ENCODE results near the gene CD99L2.

Gene CD99L2

GRCh38 chrX:150821971-150822370 is 76.5 kb downstream of the CD99L2 start:
- H3K4me1 ChIP-seq (ENCODE audit: control insufficient read depth in 2 of 2, insufficient read depth in 2 of 2, low read length in 2 of 2), result no peaks in the 10 kb centered on the region
- H3K9ac ChIP-seq (ENCODE audit: low read depth in 1 of 2, low read length in 2 of 2), result no peak overlapping the region
- no peaks in the 10 kb centered on the region for H3K9me3 ChIP-seq (ENCODE audit: control insufficient read depth in 2 of 2, low read length in 2 of 2)
- H3K36me3 ChIP-seq (ENCODE audit: control insufficient read depth in 2 of 2, insufficient read depth in 2 of 2, low read length in 2 of 2), result no peaks in the 10 kb centered on the region
- no peak overlapping the region for H3K4me3 ChIP-seq (ENCODE audit: low read length in 2 of 2)
- H3K27ac ChIP-seq (ENCODE audit: low read depth in 2 of 2, low read length in 2 of 2), result no peak overlapping the region
- H3K27me3 ChIP-seq (ENCODE audit: control insufficient read depth in 2 of 2, insufficient read depth in 2 of 2, low read length in 2 of 2), result no peaks in the 10 kb centered on the region

GRCh38 chrX:150813922-150814321 is 84.5 kb downstream of the CD99L2 start:
- Histone ChIP-seq H3K27ac (ENCODE audit: low read depth in 2 of 2, low read length in 2 of 2) (no peak overlapping the region), H3K4me3 (ENCODE audit: low read length in 2 of 2) (no peak overlapping the region), H3K4me1 (ENCODE audit: control insufficient read depth in 2 of 2, insufficient read depth in 2 of 2, low read length in 2 of 2) (no peaks in the 10 kb centered on the region), H3K36me3 (ENCODE audit: control insufficient read depth in 2 of 2, insufficient read depth in 2 of 2, low read length in 2 of 2) (no peaks in the 10 kb centered on the region), H3K9me3 (ENCODE audit: control insufficient read depth in 2 of 2, low read length in 2 of 2) (no peaks in the 10 kb centered on the region), H3K9ac (ENCODE audit: low read depth in 1 of 2, low read length in 2 of 2) (no peak overlapping the region), H3K27me3 (ENCODE audit: control insufficient read depth in 2 of 2, insufficient read depth in 2 of 2, low read length in 2 of 2) (no peaks in the 10 kb centered on the region)

GRCh38 chrX:150806827-150807226 is 91.6 kb downstream of the CD99L2 start:
- H3K36me3 ChIP-seq (ENCODE audit: control insufficient read depth in 2 of 2, insufficient read depth in 2 of 2, low read length in 2 of 2), result no peaks in the 10 kb centered on the region
- no peaks in the 10 kb centered on the region for H3K27me3 ChIP-seq (ENCODE audit: control insufficient read depth in 2 of 2, insufficient read depth in 2 of 2, low read length in 2 of 2)
- no peaks in the 10 kb centered on the region for H3K4me1 ChIP-seq (ENCODE audit: control insufficient read depth in 2 of 2, insufficient read depth in 2 of 2, low read length in 2 of 2)
- H3K27ac ChIP-seq (ENCODE audit: low read depth in 2 of 2, low read length in 2 of 2), result no peak overlapping the region
- no peaks in the 10 kb centered on the region for H3K9me3 ChIP-seq (ENCODE audit: control insufficient read depth in 2 of 2, low read length in 2 of 2)
- no peak overlapping the region for H3K9ac ChIP-seq (ENCODE audit: low read depth in 1 of 2, low read length in 2 of 2)
- no peak overlapping the region for H3K4me3 ChIP-seq (ENCODE audit: low read length in 2 of 2)

GRCh38 chrX:150805736-150806135 is 92.7 kb downstream of the CD99L2 start:
- Histone ChIP-seq H3K4me1 (ENCODE audit: control insufficient read depth in 2 of 2, insufficient read depth in 2 of 2, low read length in 2 of 2) (no peaks in the 10 kb centered on the region), H3K9ac (ENCODE audit: low read depth in 1 of 2, low read length in 2 of 2) (no peak overlapping the region), H3K27ac (ENCODE audit: low read depth in 2 of 2, low read length in 2 of 2) (no peak overlapping the region), H3K9me3 (ENCODE audit: control insufficient read depth in 2 of 2, low read length in 2 of 2) (no peaks in the 10 kb centered on the region), H3K4me3 (ENCODE audit: low read length in 2 of 2) (no peak overlapping the region), H3K36me3 (ENCODE audit: control insufficient read depth in 2 of 2, insufficient read depth in 2 of 2, low read length in 2 of 2) (no peaks in the 10 kb centered on the region), H3K27me3 (ENCODE audit: control insufficient read depth in 2 of 2, insufficient read depth in 2 of 2, low read length in 2 of 2) (no peaks in the 10 kb centered on the region)

- Histone ChIP-seq H3K9me3 (ENCODE audit: control insufficient read depth in 2 of 2, low read length in 2 of 2) (no peaks in the 10 kb centered on the region), H3K27ac (ENCODE audit: low read depth in 2 of 2, low read length in 2 of 2) (no peak overlapping the region), H3K4me1 (ENCODE audit: control insufficient read depth in 2 of 2, insufficient read depth in 2 of 2, low read length in 2 of 2) (no peaks in the 10 kb centered on the region), H3K9ac (ENCODE audit: low read depth in 1 of 2, low read length in 2 of 2) (no peak overlapping the region), H3K27me3 (ENCODE audit: control insufficient read depth in 2 of 2, insufficient read depth in 2 of 2, low read length in 2 of 2) (no peaks in the 10 kb centered on the region), H3K36me3 (ENCODE audit: control insufficient read depth in 2 of 2, insufficient read depth in 2 of 2, low read length in 2 of 2) (peaks cover 0 to 2% of the 10 kb centered on the region in 2 donors), H3K4me3 (ENCODE audit: low read length in 2 of 2) (no peak overlapping the region)
Observed at GRCh38 chrX:150792949-150793527, 105.4 kb downstream of the CD99L2 start.

GRCh38 chrX:150790021-150790420 is 108.4 kb downstream of the CD99L2 start:
- Histone ChIP-seq H3K9me3 (ENCODE audit: control insufficient read depth in 2 of 2, low read length in 2 of 2) (no peaks in the 10 kb centered on the region), H3K27ac (ENCODE audit: low read depth in 2 of 2, low read length in 2 of 2) (no peak overlapping the region), H3K36me3 (ENCODE audit: control insufficient read depth in 2 of 2, insufficient read depth in 2 of 2, low read length in 2 of 2) (peaks cover 0 to 5% of the 10 kb centered on the region in 2 donors), H3K9ac (ENCODE audit: low read depth in 1 of 2, low read length in 2 of 2) (no peak overlapping the region), H3K4me3 (ENCODE audit: low read length in 2 of 2) (no peak overlapping the region), H3K27me3 (ENCODE audit: control insufficient read depth in 2 of 2, insufficient read depth in 2 of 2, low read length in 2 of 2) (no peaks in the 10 kb centered on the region), H3K4me1 (ENCODE audit: control insufficient read depth in 2 of 2, insufficient read depth in 2 of 2, low read length in 2 of 2) (no peaks in the 10 kb centered on the region)

- Histone ChIP-seq H3K9me3 (ENCODE audit: control insufficient read depth in 2 of 2, low read length in 2 of 2) (no peaks in the 10 kb centered on the region), H3K4me3 (ENCODE audit: low read length in 2 of 2) (no peak overlapping the region), H3K27me3 (ENCODE audit: control insufficient read depth in 2 of 2, insufficient read depth in 2 of 2, low read length in 2 of 2) (no peaks in the 10 kb centered on the region), H3K36me3 (ENCODE audit: control insufficient read depth in 2 of 2, insufficient read depth in 2 of 2, low read length in 2 of 2) (peaks cover 0 to 2% of the 10 kb centered on the region in 2 donors), H3K27ac (ENCODE audit: low read depth in 2 of 2, low read length in 2 of 2) (no peak overlapping the region), H3K9ac (ENCODE audit: low read depth in 1 of 2, low read length in 2 of 2) (no peak overlapping the region), H3K4me1 (ENCODE audit: control insufficient read depth in 2 of 2, insufficient read depth in 2 of 2, low read length in 2 of 2) (no peaks in the 10 kb centered on the region)
Observed at GRCh38 chrX:150781677-150782076, 116.8 kb downstream of the CD99L2 start.

- Histone ChIP-seq H3K9ac (ENCODE audit: low read depth in 1 of 2, low read length in 2 of 2) (no peak overlapping the region), H3K9me3 (ENCODE audit: control insufficient read depth in 2 of 2, low read length in 2 of 2) (no peaks in the 10 kb centered on the region), H3K27ac (ENCODE audit: low read depth in 2 of 2, low read length in 2 of 2) (no peak overlapping the region), H3K27me3 (ENCODE audit: control insufficient read depth in 2 of 2, insufficient read depth in 2 of 2, low read length in 2 of 2) (no peaks in the 10 kb centered on the region), H3K4me1 (ENCODE audit: control insufficient read depth in 2 of 2, insufficient read depth in 2 of 2, low read length in 2 of 2) (no peaks in the 10 kb centered on the region), H3K36me3 (ENCODE audit: control insufficient read depth in 2 of 2, insufficient read depth in 2 of 2, low read length in 2 of 2) (peaks cover 0 to 2% of the 10 kb centered on the region in 2 donors), H3K4me3 (ENCODE audit: low read length in 2 of 2) (no peak overlapping the region)
Observed at GRCh38 chrX:150779385-150779784, 119.1 kb downstream of the CD99L2 start.

- no peaks in the 10 kb centered on the region for H3K27me3 ChIP-seq (ENCODE audit: control insufficient read depth in 2 of 2, insufficient read depth in 2 of 2, low read length in 2 of 2)
- H3K27ac ChIP-seq (ENCODE audit: low read depth in 2 of 2, low read length in 2 of 2), result no peak overlapping the region
- H3K36me3 ChIP-seq (ENCODE audit: control insufficient read depth in 2 of 2, insufficient read depth in 2 of 2, low read length in 2 of 2), result peaks cover 0 to 2% of the 10 kb centered on the region in 2 donors
- no peak overlapping the region for H3K4me3 ChIP-seq (ENCODE audit: low read length in 2 of 2)
- H3K9ac ChIP-seq (ENCODE audit: low read depth in 1 of 2, low read length in 2 of 2), result no peak overlapping the region
- no peaks in the 10 kb centered on the region for H3K9me3 ChIP-seq (ENCODE audit: control insufficient read depth in 2 of 2, low read length in 2 of 2)
- H3K4me1 ChIP-seq (ENCODE audit: control insufficient read depth in 2 of 2, insufficient read depth in 2 of 2, low read length in 2 of 2), result no peaks in the 10 kb centered on the region
Observed at GRCh38 chrX:150777328-150777992, 121.0 kb downstream of the CD99L2 start.

- Histone ChIP-seq H3K4me3 (ENCODE audit: low read length in 2 of 2) (no peak overlapping the region), H3K9me3 (ENCODE audit: control insufficient read depth in 2 of 2, low read length in 2 of 2) (no peaks in the 10 kb centered on the region), H3K27ac (ENCODE audit: low read depth in 2 of 2, low read length in 2 of 2) (no peak overlapping the region), H3K27me3 (ENCODE audit: control insufficient read depth in 2 of 2, insufficient read depth in 2 of 2, low read length in 2 of 2) (no peaks in the 10 kb centered on the region), H3K9ac (ENCODE audit: low read depth in 1 of 2, low read length in 2 of 2) (no peak overlapping the region), H3K4me1 (ENCODE audit: control insufficient read depth in 2 of 2, insufficient read depth in 2 of 2, low read length in 2 of 2) (no peaks in the 10 kb centered on the region), H3K36me3 (ENCODE audit: control insufficient read depth in 2 of 2, insufficient read depth in 2 of 2, low read length in 2 of 2) (peaks cover 0 to 2% of the 10 kb centered on the region in 2 donors)
Observed at GRCh38 chrX:150775569-150776350, 122.7 kb downstream of the CD99L2 start.
